Measurements from ENCODE around the gene VPS33A. TPM values are rescaled to one million over a fixed set of nuclear protein-coding genes. Genes with fewer than 3 reads are reported as not detected.
A peak's percentile ranks its signal among the peaks of the same experiment; 100 is the strongest.

The VPS33A gene
- polyA plus RNA-seq (ENCODE audit: insufficient read length in 12 of 12): 10 to 100 TPM in 11 of 12 donors, not detected in 1; 10.9 to 27.8 (median 14.1) TPM
- long read RNA-seq, donor 1, full-length matches to known transcripts: 4 of 4 reads
- long read RNA-seq, donor 1, partial matches to known transcripts: 0 of 4 reads
- long read RNA-seq, donor 1, other reads (novel, unspliced or antisense): 0 of 4 reads
- long read RNA-seq, donor 2, full-length matches to known transcripts: 5 of 5 reads
- long read RNA-seq, donor 2, partial matches to known transcripts: 0 of 5 reads
- long read RNA-seq, donor 2, other reads (novel, unspliced or antisense): 0 of 5 reads
- long read RNA-seq, donor 3: 0 reads
- long read RNA-seq, donor 4, full-length matches to known transcripts: 1 of 1 reads
- long read RNA-seq, donor 4, partial matches to known transcripts: 0 of 1 reads
- long read RNA-seq, donor 4, other reads (novel, unspliced or antisense): 0 of 1 reads
- long read RNA-seq, donor 5, full-length matches to known transcripts: 7 of 7 reads
- long read RNA-seq, donor 5, partial matches to known transcripts: 0 of 7 reads
- long read RNA-seq, donor 5, other reads (novel, unspliced or antisense): 0 of 7 reads
- long read RNA-seq, donor 6, full-length matches to known transcripts: 1 of 1 reads
- long read RNA-seq, donor 6, partial matches to known transcripts: 0 of 1 reads
- long read RNA-seq, donor 6, other reads (novel, unspliced or antisense): 0 of 1 reads
- long read RNA-seq, donor 7: 0 reads
- long read RNA-seq, donor 8, full-length matches to known transcripts: 6 of 6 reads
- long read RNA-seq, donor 8, partial matches to known transcripts: 0 of 6 reads
- long read RNA-seq, donor 8, other reads (novel, unspliced or antisense): 0 of 6 reads
- long read RNA-seq, donor 9, full-length matches to known transcripts: 3 of 3 reads
- long read RNA-seq, donor 9, partial matches to known transcripts: 0 of 3 reads
- long read RNA-seq, donor 9, other reads (novel, unspliced or antisense): 0 of 3 reads
- long read RNA-seq, donor 10, full-length matches to known transcripts: 5 of 5 reads
- long read RNA-seq, donor 10, partial matches to known transcripts: 0 of 5 reads
- long read RNA-seq, donor 10, other reads (novel, unspliced or antisense): 0 of 5 reads
- long read RNA-seq, donor 11, full-length matches to known transcripts: 3 of 3 reads
- long read RNA-seq, donor 11, partial matches to known transcripts: 0 of 3 reads
- long read RNA-seq, donor 11, other reads (novel, unspliced or antisense): 0 of 3 reads

DNA sequence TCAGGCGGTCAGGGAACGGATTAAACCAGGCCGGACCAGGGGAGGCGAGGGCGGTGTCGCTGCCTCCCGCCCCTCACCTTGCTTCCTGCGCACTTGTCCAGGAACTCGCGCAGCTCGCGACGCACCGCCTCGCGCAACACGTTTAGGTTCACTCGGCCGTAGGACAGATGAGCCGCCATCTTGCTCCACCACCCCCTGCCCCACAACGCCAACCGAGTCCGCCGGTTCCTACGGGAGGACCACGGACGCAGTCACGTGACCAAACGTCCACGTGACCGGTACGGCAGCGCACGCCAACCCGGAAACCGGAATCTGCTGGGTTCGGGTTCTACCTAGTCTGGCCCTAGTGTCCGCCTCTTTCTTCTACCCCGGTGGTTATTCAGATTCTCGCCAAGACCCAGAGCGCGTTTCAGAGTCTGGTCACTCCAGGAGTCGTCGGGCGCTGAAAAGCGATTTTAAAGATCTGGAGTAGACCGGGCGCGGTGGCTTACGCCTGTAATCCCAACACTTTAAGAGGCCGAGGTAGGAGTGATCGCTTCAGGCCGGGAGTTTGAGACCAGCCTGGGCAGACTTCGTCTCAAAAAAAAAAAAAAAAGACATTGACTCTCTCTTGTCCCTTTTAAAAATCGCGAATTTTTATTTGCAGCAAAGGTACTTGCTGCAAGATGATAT lies at the start of gene VPS33A:
VPS33A (minus strand) TSS at position 265 of the 672 bp plus-strand sequence; CDS start at position 179, 86 bp downstream.
- DNase-seq: peak; percentile 99

- DNase-seq: no peak
Measured at GRCh38 chr12:122312926-122313325, 46.6 kb upstream of the VPS33A start.

DNA sequence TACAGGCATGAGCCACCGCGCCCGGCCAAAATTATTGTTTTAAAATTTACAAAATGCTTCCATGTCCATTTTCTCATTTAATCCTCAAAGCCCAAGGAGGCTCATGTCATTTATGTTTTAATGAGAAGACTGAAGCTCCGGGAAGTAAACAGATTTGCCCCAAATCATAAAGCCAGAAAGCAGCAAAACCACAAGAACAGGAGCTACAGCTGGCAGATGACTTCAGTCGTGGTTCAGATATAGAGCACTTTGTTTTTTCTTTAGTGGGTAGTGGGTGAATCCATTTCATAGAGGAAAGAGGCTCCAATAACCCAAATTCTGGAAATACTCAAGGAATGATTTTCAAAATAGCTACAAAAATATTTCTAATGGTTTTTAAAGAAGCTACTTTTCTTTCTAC lies 45.4 kb upstream of the VPS33A start:
- DNase-seq: no peak

DNA sequence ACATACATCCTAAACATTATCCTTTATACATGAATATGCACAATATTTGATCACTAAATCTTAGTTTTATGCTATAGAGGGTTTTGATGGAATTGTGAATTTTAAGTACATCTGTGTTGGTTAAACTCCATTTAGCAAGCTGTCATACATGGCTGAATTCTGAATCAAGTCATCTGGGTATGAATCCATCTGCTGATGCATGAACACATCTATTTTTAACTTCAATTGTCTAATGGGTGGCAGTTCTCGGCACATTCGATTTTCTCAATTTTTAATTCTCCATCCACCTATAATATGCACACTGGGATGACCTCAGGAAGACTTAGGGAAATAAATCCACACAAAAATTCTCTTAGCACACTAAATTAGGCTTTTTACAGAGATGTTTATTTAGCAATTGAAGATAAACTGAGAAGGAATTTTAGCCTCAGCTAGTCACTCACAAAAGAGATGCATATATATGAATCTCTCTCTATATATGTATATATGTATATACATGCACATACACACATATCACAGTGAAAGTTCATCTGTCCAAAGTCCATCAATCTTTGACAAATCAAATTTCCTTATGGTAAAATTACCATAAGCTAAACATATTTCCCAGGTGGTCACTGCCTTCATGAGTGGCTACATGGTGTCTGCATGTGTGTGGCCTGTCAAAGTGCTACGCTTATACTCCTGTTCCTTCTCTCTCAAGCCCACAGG lies 44.5 kb upstream of the VPS33A start:
- no peak for DNase-seq

GRCh38 chr12:122309564-122310121 lies 43.3 kb upstream of the VPS33A start:
- DNase-seq: no peak

GRCh38 chr12:122308811-122309210 lies 42.5 kb upstream of the VPS33A start:
- DNase-seq: no peak

- DNase-seq: no peak
Measured at GRCh38 chr12:122306407-122306806, 40.1 kb upstream of the VPS33A start.

DNA sequence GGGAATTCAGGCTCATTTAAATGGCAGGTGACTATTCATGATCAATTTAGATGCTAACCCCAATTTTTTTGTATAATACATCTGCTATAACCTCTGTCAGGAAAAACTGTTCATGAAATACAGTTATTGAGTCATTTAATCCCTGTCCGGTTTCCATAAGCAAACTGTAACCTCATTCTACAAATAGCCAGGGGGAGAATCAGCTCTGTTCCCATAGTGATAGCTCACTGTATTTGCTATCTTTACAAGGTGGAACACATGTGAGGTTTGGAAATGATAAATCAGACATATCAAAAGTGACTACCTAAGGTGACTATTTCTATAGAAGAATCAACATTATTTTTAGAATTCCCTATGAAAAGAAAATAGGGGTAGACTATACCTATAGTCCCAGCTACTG lies 38.6 kb upstream of the VPS33A start:
- DNase-seq: no peak

- DNase-seq: no peak
Measured at GRCh38 chr12:122303068-122303467, 36.8 kb upstream of the VPS33A start.

DNA sequence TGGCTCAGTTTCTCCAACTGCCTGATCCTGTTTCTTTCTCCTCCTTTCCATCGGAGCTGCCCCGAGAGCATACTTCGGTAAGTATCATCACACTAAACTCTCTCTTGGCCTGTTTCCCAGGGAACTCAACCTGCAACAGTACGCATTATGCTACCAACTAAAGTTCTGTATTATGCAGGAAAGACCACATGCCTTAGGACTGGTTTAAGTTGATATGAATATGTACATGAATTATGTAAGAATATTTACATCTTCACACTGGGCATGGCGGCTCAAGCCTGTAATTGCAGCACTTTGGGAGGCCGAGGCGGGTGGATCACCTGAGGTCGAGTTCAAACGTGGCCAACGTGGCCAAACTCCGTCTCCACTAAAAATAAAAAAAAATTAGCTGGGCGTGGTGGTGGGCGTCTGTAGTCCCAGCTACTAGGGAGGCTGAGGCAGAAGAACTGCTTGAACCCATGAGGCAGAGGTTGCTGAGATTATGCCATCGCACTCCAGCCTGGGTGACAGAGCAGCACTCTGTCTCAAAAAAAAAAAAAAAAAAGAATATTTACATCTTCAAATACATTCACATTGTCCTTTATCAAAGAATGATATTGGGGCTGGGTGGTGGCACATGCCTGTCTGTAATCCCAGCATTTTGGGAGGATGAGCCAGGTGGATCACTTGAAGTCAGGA lies 31.9 kb upstream of the VPS33A start:
- no peak for DNase-seq

DNA sequence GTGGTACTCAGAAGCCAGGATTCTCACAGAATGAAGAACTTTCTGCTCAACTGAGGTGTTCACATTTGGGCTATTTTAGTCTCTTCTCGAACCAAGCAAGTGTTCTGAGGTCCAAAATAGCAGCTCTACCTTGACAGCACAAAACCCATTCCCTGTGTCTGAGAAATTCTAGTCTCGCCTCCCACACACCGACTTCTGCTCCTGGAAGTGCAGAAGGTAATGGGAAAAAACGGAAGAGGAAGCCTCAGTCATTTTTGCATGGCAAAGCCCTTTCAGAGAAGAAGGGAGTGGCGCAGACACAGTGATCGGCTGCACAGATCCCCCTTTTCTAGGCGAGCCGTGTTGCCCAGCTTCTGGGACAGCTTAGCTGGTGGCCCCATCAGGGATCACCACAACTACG lies 31.2 kb upstream of the VPS33A start:
- no peak for DNase-seq

DNA sequence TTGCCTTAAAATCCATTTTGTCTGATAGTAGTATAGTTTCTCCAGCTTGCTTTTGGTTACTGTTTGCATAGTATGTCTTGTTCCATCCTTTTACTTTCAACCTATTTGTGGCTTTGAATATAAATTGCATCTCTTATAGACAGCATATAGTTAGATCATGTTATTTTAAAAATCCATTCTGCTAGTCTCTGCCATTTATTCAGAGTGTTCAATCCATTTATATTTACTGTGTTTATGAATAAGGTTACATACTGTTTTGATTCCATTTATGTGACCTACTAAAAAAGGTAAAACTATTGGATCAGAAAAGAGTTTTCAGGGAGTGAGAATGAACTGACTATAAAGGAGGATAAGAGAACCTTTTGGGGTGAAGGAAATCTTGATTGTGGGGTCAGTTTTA lies 29.6 kb upstream of the VPS33A start:
- DNase-seq: no peak

DNA sequence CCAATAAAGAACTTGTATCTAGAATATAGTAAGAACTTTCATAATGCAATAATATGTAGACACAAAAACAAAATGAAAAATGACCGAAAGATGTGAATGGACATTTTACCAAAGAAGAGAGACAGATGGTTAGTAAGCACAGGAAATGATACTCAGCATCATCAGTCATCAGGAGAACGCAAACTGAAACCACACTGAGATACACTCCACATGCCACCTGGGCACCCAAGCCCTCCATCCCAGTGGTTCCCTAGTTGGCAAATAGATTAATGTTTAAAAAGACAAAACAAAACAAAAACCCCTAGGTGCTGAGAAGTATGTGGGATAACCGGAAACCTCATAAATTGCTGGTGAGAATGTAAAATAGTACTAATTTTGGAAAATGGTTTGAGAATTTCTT lies 26.8 kb upstream of the VPS33A start:
- no peak for DNase-seq

- DNase-seq: no peak
Measured at GRCh38 chr12:122291431-122291830, 25.1 kb upstream of the VPS33A start.

DNA sequence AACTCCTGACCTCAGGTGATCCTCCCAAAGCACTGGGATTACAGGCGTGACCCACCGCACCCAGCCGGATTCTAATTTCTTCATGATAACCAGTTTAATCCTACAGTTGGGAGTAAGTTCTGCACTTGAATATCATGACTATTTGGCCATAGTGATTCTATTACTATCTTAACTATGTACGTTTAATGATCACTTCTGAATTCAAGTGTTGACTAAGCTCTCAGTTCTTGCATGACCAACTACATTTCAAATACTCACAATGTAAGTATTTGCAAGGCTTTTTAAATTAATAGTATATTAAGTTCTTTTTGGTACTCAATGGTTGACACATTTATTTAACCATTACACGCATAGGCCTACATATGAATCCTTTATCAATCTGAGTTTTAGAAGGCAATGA lies 17.4 kb upstream of the VPS33A start:
- no peak for DNase-seq

- DNase-seq: no peak
Measured at GRCh38 chr12:122282061-122282460, 15.8 kb upstream of the VPS33A start.

- DNase-seq: no peak
Measured at GRCh38 chr12:122276242-122276641, 9.9 kb upstream of the VPS33A start.

GRCh38 chr12:122275459-122275858 lies 9.2 kb upstream of the VPS33A start:
- no peak for DNase-seq

DNA sequence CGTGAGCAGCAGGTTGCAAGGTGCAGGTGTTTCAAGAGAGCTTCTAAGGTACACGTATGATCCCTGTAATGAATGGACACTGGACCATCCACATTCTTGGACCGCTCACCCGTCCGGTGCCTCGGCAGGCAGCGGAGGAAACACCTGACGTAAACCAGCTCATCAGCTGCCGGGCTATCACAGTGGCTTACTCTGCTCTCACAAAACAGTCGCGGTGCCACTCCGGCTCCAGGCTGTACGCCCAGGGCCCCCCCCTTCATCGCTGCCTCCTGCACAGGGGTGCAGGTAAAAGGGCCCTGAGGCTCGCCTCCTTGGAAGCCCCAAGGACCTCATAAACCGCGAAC lies 436 bp downstream of the VPS33A start:
- no peak for DNase-seq

DNA sequence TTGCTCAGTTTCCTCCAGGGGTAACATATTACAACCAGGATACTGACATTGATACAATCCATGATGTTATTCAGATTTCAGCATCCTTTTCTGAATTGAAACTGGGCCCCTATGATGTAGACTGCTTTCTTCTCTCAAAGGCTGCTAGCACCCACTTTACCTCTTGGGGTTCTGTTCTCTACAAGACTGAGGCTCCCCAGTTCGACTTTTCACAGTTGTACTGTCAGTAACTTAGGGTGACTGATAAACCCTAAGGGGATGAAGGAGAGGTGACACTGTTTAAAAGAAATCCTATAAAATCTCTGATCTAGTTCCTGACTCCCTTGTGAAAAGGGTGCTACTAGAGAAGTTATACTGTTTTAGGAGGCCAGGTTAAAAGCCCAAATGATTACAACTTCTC lies 818 bp downstream of the VPS33A start:
- no peak for DNase-seq

All from muscle of arm (tissue), 14 donors.